Measurements from ENCODE around the gene TPO.

Gene TPO

DNA sequence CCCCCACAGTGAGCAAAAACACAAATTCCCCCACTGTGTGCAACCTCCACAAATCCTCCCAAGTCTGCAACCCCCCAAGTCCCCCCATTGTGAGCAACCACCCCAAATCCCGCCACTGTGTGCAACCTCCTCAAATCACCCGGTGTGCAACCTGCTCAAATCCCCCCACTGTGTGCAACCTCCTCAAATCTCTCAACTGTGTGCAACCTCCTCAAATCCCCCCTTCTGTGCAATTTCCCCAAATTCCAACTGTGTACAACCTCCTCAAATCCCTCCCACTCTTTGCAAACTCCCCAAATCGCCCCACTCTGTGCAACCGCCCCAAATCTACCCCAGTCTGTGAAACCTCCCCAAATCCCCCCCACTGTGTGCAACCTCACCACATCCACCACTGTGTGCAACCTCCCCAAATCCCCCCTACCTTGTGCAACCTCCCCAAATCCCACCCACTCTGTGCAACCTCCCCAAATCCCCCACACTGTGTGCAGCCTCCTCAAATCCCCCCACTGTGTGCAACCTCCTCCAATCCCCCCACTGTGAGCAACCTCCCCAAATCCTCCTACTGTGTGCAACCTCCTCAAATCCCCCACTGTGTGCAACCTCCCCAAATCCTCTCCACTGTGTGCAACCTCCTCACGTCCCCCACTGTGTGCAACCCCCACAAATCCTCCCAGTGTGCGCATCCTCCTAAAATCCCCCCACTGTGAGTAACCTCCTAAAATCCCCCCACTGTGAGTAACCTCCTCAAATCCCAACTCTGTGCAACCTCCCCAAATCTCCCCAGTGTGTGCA, 115.2 kb downstream of the TPO start:
- no peak for DNase-seq (ENCODE audit: low read depth)

GRCh38 chr2:1538663-1539062, 125.4 kb downstream of the TPO start:
- no peak for DNase-seq (ENCODE audit: low read depth)

DNA sequence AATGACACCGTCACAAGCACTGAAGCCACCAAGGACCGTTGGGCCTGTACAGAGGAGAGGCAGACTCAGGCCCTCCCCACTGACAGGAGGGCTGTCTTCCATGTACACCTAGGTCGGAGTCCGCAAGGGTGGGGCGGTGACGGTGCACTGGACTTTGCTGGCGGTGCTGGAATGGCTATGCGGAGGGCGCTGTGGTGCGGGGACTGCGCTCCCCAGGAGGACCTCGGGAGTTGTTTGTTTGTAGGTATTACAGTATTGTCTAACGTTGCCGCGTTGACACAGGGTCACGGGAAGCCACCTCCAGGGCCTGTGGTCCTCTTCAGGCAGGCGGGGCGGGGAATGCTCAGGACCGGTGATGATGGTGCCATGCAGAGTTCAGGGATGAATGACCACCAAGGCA, 126.2 kb downstream of the TPO start:
- DNase-seq (ENCODE audit: low read depth) = no peak

DNA sequence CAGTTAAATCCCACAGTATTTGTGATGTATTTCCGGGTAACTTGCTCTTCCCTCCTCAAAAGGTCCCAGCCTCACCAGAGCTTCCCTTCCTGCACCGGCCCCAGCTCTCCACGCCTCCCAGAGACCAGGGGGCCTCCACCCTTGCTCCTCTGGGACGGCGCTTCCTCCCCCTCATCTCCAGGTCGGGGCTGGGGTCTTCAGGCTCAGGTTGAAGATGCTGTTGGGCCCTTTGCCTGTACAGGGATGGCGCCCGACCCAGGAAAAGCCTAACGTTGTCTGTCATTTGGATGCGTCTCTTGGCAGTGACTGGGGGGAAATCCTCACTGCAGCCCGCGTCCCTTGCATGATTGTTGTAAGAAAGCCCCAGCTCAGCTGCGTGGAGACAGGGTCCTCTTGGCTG, 126.7 kb downstream of the TPO start:
- DNase-seq (ENCODE audit: low read depth) = no peak

- no peak for DNase-seq (ENCODE audit: low read depth)
These were observed 127.2 kb downstream of the TPO start for GRCh38 chr2:1540481-1540880.

- DNase-seq (ENCODE audit: low read depth) = no peak
These were observed 127.8 kb downstream of the TPO start for GRCh38 chr2:1541040-1541439.

DNA sequence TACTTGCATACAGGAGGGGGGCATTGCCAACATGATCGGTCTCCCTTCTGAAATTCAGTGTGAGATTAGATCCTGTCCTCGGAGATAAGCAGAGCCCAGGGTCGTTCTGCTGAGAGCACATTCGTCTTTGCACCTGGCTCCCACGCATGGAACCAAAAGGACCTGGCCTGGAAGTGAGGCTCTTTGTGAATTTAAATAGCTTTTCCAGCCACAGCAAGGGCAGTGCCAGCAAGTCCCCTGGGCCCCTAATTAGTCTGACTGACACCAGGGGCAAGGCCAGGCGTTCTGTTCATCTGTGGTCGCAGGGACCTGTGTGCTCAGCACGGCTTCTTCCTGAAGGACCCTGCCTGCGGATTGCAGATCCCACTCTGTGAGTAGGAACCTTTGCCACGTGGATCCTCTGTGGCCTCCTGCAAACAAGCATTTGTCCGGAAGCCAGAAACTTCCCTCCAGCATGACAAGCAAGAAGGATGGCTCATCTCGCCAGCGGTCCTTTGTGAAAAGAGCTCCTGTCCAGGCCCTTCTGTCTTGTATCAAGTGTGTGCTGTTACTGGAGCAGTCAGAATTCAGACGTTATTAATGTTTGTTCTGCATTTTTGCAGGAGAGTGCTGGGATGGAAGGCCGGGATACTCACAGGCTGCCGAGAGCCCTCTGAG, 128.7 kb downstream of the TPO start:
- no peak for DNase-seq (ENCODE audit: low read depth)

- DNase-seq (ENCODE audit: low read depth) = no peak
These were observed 129.7 kb downstream of the TPO start for GRCh38 chr2:1542971-1543370.

DNA sequence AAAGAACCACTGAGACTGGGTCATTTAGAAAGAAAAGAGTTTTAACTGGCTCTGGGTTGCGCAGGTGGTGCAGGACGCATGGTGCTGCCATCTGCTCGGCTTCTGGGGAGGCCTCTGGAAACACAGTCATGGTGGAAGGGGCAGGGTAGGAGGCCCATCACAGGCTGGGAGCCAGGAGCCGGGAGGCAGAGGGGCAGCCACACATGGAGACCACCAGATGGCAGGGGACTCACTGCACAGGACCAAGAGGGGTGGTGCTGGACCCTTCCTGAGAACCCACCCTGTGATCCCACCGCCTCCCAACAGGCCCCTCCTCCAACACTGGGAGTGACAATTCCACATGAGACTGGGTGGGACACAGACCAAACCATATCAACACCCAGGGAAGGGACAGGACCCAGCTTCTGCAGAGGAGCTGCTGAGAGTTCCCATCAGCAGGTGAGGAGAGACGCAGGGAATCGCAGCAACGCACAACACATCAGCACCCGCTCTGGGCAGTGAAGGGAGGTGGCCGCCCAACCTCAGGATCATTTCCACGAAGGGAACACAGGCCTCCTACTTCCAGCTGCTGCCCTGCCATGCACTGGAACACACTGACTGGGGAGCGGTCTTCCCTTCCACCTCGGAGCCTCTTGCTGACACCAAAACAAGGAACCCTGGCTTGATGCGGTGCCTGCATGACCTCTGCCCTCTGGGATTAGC, 130.7 kb downstream of the TPO start:
- DNase-seq (ENCODE audit: low read depth) = no peak

- no peak for DNase-seq (ENCODE audit: low read depth)
These were observed 131.3 kb downstream of the TPO start for GRCh38 chr2:1544478-1545069.

DNA sequence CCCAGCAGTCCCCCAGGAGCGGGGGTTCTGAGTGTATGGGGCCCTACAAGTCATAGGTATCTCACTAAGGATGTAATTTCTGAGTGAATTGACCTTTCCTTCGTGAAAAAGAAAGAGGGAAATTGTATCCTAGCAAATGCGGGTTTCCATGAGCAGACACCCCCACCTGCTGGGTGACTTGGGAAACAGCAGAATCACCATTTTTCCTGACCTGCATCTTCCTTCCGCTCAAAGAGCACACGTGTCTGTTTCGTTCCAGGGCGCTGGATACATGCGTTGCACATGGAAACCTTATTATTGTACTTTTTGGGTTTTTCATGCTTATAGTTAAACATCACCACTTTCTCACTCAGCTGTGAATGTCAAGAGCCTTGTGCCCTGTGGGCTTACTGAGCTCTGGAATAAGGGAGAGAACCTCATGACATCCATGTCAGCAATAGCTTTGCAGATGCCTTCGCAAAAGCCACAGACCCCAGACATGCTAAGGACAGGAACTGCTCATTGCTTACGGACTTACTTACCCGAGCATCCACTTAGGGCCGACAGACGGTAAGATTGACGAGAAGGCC, 132.8 kb downstream of the TPO start:
- no peak for DNase-seq (ENCODE audit: low read depth)

DNA sequence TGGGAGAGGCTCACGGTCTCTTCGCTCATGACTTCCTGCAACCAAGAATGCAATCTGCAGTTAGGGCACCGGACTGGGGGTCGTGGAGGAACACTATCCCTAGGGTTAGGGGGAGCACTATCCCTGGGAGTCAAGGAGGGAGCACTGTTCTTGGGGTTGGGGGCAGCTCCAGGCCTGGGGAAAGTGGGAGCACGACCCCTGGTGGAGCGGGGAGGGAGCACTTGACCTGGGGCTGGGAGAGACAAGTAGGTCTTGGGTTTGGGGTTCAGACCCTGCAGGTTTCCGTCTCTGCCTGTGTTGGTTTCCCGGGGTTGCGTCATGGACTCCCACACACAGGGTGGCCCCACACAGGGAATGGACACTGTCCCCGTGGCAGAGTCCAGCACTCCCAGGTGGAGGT, 133.6 kb downstream of the TPO start:
- DNase-seq (ENCODE audit: low read depth) = no peak

- DNase-seq (ENCODE audit: low read depth) = no peak
These were observed 135.8 kb downstream of the TPO start for GRCh38 chr2:1548910-1549673.

DNA sequence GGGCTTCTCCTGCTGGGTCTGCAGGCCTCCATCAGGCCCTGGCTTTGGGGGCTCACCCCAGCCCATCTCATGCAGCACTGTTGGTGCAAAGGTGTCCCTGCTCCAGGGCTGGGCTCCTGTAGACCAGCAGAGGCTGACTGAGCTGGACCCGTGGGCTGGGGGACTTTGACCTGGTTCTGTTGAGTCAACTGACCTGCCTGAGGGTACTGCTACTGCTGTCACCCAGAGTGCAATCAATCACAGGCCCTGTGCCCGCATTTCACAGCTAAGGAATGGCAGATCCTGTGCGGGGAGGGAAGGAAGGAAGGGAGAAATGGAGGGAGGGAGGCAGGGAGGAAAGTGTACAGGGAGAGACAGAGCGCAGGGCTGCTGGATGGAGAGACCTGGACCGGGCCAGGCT, 136.8 kb downstream of the TPO start:
- no peak for DNase-seq (ENCODE audit: low read depth)

- peak; percentile 42 for DNase-seq (ENCODE audit: low read depth)
These were observed 137.5 kb downstream of the TPO start for GRCh38 chr2:1550658-1551316.

DNA sequence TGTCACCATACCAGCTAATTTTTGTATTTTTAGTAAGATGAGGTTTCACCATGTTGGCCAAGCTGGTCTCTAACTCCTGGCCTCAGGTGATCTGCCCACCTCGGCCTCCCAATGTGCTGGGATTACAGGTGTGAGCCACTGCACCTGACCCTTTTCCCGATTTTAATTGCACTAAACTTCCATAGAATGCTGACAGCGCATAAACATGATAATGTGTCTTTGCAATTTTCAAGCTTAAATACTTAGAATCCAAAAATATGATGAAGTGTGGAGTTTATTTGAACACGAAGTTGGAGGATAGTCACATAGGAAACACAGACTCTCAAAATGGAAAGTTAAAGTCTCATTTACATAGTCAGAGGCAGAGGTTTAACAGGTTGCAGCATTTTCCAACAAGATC, 138.6 kb downstream of the TPO start:
- no peak for DNase-seq (ENCODE audit: low read depth)

GRCh38 chr2:1552611-1553010, 139.3 kb downstream of the TPO start:
- DNase-seq (ENCODE audit: low read depth) = no peak

- no peak for DNase-seq (ENCODE audit: low read depth)
These were observed 140.5 kb downstream of the TPO start for GRCh38 chr2:1553671-1554295.

DNA sequence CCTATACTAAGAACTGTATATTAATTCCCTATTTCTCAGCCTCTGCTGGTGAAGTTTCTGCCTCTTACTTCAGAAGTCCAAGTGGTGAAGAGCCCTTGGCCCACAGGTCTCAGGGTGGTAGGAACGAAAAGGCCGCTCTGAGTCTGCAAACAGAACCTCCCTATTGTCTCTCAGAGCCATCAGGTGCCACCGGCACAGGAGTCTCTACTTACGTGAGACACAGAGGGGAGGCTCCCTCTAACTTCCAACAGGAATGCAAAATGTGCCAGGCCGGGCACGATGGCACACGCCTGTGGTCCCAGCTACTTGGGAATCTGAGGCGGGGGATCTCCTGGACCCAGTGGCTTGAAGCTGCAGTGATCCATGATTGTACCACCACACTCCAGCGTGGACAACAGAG, 143.0 kb downstream of the TPO start:
- DNase-seq (ENCODE audit: low read depth) = no peak

- DNase-seq (ENCODE audit: low read depth) = no peak
These were observed 143.7 kb downstream of the TPO start for GRCh38 chr2:1556776-1557466.

Measured in activated T-helper 9 cell treated with anti-CD3 and anti-CD28 coated beads, Interleukin-2, amount 50 U/mL, for 16 hours (primary cell).